DOHH2 (cell line): ENCODE measurements around the gene SLC16A3.

ENCODE experiments used
- EZH2phosphoT487 ChIP-seq: fragments of 200-600 bp; sonication (generic); IDR thresholded peaks from 2 replicates; pipeline ENCODE4 v1.6.1; 2017; ENCODE audit warnings: borderline replicate concordance, mild to moderate bottlenecking, antibody characterized with exemption, low read length, moderate library complexity, mixed read lengths
- TF ChIP-seq, protein P1 (sequence below): fragments of 200-600 bp; sonication (generic); IDR thresholded peaks from one replicate; pipeline ENCODE4 v1.5.1; 2014; ENCODE audit warnings: antibody characterized with exemption, mild to moderate bottlenecking, low read depth, low read length; ENCODE audit not compliant: poor library complexity, severe bottlenecking

DNA sequence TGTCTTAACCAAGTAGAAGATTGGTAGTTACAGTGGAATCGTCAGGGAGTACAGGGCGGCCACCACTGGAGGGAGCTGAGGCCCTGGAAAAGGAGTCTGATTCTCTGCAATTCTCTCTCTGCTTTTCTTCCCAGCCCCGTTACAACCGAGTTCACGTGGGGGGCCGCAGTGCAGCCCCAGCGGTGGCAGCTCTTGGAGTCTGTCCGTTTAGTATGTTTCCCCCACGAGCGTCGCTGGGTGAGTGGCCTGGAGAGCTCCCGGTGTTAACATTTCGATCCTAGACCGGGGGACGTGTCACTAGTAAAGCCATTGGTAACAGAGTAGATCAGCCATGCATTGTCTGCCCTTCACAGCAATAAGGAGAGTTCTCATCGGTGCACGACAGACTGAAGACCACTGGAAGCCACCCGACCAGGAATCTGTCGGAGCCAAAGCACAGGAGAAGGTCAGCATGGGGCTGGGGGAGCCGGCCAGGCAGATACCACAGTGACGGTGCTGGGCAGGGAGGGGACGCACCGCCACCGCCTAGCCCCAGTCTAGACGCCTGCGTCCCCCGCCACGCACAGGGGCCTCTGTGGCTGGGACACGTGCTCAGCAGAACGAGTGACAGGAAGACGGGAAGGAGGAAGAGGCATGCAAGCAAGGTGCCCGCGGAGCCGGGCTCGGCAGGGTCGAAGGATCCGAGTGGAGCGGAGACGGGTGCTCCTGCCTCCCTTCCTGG lies 15.7 kb downstream of the SLC16A3 start:
- TF ChIP-seq, protein P1, sequence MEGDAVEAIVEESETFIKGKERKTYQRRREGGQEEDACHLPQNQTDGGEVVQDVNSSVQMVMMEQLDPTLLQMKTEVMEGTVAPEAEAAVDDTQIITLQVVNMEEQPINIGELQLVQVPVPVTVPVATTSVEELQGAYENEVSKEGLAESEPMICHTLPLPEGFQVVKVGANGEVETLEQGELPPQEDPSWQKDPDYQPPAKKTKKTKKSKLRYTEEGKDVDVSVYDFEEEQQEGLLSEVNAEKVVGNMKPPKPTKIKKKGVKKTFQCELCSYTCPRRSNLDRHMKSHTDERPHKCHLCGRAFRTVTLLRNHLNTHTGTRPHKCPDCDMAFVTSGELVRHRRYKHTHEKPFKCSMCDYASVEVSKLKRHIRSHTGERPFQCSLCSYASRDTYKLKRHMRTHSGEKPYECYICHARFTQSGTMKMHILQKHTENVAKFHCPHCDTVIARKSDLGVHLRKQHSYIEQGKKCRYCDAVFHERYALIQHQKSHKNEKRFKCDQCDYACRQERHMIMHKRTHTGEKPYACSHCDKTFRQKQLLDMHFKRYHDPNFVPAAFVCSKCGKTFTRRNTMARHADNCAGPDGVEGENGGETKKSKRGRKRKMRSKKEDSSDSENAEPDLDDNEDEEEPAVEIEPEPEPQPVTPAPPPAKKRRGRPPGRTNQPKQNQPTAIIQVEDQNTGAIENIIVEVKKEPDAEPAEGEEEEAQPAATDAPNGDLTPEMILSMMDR: peak; percentile 31
- no peak for TF ChIP-seq EZH2phosphoT487
